GM19035 (cell line): ENCODE measurements around the gene SUCLG1.
"Not testable (repeated sequence)": the region's sequence is repeated elsewhere in the genome, so short reads cannot be mapped to it uniquely, and the experiment has no call there.

Source experiments
- ATAC-seq: cut with Tn5 transposase; IDR thresholded peaks from one replicate; pipeline ENCODE4 v1.9.1; 2021; ENCODE audit not compliant: unreplicated experiment

The SUCLG1 gene

DNA sequence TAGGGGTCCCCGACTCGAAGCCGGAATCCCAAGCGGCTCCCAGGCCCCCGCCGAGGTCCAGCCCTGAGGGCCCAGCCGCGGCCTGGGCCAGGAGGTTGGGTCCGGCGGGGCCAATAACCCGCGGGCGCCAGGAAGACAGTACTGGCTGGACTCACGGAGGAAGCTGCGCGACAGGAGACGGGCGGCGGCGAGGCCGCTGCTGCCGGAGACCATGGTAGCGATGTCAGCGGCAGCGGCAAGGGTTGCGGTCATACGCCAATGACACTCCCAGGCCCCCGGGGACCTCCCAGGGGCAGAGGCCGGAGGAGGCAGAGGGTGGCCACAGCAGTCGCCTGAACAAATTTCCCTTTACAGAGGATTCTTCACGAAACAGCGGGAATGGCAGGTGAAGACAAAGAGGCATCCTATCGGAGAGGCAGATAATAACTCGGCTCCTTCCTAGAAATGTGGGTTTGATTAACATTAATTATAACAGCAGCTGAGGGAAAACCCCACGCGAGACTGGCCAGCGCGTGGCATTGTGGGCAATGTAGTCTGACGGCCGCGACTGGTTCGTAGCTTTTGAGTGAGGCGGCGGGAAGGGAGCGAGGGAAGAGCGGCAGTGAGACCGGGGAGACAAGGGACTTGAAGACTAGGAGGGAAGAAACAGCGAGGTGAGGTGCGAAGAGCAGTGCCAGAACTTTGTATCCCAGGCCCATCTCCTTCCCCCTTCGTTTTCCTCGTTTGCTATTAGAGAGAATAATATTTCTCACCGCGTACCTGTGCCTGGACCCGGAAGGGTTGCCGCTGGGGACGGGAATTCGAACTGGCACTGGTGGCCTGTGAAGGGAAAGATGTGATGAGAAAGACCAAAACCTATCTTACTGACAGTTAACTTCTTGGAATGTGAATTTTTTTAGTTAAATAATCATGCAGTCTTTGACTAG lies at the start of gene SUCLG1:
SUCLG1 (minus strand) TSS at position 263 of the 926 bp plus-strand sequence; CDS start at position 252, 11 bp downstream.
- peak; percentile 97 for ATAC-seq

- no peak for ATAC-seq
These were observed 39.2 kb upstream of the SUCLG1 start for GRCh38 chr2:84498150-84498799.

GRCh38 chr2:84497285-84497684 lies 38.2 kb upstream of the SUCLG1 start:
- ATAC-seq, result no peak

DNA sequence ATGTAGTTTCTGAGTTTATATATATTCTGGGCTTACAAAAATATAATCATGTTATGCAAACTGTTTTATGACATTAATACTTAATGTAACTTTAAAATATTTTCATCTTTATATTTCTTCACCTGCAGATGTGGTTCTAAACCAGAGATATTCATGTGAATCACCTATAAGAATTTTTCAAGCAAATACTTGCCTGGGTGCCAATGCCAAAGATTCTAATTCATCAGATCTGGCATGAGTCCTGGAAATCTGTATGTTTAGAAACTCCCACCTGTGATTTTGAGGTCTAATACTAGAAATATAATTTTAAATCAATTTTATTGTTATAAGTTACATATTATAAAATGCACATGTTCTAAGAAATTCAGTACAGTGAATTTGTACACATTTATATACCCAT lies 37.3 kb upstream of the SUCLG1 start:
- ATAC-seq, result no peak

DNA sequence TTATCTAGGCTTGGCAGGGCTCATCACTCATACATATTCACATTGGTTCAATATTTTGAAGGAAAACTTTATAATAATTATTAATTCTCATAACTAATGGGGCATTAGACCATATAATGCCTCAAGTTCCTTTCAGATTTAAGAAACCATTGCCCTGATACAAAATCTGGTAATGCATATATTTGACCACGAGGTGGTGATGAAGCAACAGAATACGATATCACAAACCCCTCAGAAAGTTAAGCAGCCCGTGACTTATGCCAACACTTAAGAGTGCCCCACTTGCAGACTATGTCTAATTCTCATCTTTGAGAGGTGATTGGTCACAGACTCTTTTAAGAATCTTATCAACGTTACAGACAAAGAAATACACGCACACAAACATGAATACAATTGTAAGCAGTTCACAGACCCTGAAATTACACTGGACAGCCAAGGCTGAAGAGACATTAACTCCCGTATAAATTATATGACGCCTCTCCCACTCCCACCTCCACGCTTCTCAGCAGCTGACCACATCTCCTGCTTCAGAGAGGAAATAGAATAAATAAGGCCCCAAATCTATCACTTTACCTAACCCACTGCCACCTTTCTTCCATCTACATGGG lies 36.6 kb upstream of the SUCLG1 start:
- ATAC-seq, result peak; percentile 81

- no peak for ATAC-seq
These were observed 35.0 kb upstream of the SUCLG1 start for GRCh38 chr2:84494070-84494469.

GRCh38 chr2:84493514-84493913 lies 34.4 kb upstream of the SUCLG1 start:
- ATAC-seq, result no peak

GRCh38 chr2:84492571-84492970 lies 33.5 kb upstream of the SUCLG1 start:
- ATAC-seq, result no peak

- no peak for ATAC-seq
These were observed 32.7 kb upstream of the SUCLG1 start for GRCh38 chr2:84491741-84492140.

DNA sequence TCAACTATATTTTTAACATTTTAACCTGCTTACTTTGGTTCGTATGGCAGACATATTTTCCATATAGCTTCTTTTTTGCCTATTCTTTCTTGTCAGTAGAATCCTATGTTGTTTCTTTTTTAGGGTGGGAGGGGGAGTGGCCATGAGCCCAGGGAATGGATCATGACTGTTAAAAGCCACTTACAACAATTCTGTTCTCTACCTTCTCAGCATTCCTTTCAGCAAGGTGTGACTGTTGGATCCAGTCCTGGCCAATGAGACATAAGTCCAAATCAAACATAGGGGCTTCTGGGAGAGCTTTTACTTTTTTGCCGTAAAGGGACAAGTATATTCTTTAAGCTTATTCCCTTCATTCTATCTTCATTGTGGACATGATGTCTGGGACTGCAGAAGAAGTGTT lies 32.2 kb upstream of the SUCLG1 start:
- ATAC-seq, result no peak

- no peak for ATAC-seq
These were observed 28.4 kb upstream of the SUCLG1 start for GRCh38 chr2:84487298-84487996.

GRCh38 chr2:84486441-84487115 lies 27.5 kb upstream of the SUCLG1 start:
- ATAC-seq, result no peak

DNA sequence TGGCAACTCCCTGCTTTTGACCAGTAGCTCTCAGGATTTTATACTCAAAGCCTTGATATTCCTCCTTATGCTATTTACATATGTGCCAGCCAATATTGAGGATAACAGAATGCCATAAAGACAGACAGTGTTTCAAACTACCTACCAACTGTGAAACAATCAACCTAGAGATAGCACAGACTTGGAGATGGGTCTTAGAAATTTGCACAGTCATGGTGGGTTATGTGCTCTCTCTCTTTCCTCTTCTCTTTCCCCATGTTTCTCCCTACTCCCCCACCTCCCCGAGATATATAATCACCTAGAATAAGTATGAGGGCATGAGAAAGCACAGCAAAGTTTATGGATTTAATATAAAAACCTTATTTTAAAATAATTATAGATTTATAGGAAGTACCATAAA lies 24.2 kb upstream of the SUCLG1 start:
- no peak for ATAC-seq

- ATAC-seq, result no peak
These were observed 23.5 kb upstream of the SUCLG1 start for GRCh38 chr2:84482603-84483002.

DNA sequence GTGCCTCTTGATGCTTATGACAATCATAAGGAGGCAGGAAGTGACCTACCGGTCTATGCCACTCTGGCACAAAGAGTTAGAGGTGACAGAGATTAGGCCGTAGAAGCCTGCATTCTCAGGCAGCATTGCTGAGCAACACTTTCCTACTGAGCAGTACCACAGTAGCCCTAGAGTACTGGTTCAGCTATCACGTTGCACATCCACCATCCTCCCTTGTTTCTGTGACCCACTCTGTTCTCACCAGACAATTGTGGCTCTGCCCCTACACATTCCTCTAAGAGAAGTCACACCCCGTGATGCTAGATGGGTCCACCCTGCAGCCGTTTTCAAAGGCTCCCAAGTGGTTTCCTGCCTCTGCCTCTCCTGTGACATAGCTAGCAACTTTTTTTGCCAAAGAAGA lies 22.6 kb upstream of the SUCLG1 start:
- no peak for ATAC-seq

GRCh38 chr2:84478867-84479266 lies 19.8 kb upstream of the SUCLG1 start:
- ATAC-seq, result no peak

GRCh38 chr2:84477886-84478285 lies 18.8 kb upstream of the SUCLG1 start:
- ATAC-seq, result no peak

DNA sequence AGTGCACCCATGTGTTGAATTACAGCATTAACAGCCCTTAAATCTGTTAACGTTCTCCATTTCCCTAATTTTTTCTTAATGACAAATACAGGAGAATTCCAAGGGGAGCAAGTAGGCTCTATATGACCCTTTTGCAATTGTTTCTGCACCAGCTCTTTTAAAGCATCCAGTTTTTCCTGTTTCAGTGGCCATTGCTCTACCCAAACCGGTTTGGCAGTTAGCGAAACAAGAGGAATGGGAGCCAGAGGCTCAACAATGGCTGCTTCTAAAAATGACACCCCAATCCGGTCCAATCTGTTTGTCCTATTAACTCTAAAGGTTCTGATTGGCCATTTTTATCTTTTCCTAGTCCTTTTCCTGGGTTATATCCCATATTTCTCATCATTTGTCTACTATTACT lies 15.1 kb upstream of the SUCLG1 start:
- no peak for ATAC-seq

GRCh38 chr2:84472856-84473565 lies 13.9 kb upstream of the SUCLG1 start:
- no peak for ATAC-seq

DNA sequence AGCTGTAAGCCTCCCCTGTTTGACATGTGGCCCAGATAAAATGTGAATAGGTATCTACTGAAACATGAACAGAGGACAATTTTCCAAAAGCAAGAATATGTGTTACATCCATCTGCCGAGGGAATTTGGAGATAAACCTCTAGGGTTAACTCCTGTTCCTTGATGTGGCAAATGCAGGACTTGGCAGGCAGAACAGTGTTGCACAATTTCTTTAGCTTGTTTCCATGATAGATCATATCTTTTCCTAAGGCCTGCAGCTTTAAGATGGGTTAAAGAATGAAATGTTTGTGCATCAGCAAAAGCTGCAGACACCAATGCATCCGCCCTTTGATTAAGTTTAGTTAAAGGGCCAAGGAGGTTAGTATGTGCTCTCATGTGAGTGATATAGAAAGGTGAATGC lies 13.3 kb upstream of the SUCLG1 start:
- not testable (repeated sequence) for ATAC-seq
